ENCODE data around the gene GLI3. TPM values are rescaled to one million over a fixed set of nuclear protein-coding genes. Genes with fewer than 3 reads are reported as not detected.

The GLI3 gene
- total RNA-seq, 1 donor from 2014 or later = 9.0 TPM

DNA sequence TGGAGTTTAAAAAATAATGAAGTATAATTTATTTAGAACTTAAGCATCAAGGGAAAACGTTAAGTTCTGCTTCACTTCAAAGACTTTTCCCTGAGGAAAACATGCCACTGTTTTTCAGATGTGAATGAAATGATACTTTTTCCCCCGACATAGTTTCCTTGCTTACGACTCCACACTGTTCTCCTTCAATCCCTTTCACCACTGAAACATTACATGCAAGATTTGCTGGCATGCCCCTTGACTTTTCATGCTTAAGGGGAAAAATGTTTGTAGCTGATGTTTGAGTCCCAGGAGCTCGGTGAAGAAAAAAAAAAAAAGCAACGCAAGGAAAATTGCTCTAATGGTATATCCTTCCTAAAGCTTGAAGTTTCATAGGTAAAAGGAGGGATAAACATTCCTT lies 10.0 kb downstream of the GLI3 start:
- DNase-seq (ENCODE audit: low spot score, unreplicated experiment) = no peak
- TF ChIP-seq, protein P1, sequence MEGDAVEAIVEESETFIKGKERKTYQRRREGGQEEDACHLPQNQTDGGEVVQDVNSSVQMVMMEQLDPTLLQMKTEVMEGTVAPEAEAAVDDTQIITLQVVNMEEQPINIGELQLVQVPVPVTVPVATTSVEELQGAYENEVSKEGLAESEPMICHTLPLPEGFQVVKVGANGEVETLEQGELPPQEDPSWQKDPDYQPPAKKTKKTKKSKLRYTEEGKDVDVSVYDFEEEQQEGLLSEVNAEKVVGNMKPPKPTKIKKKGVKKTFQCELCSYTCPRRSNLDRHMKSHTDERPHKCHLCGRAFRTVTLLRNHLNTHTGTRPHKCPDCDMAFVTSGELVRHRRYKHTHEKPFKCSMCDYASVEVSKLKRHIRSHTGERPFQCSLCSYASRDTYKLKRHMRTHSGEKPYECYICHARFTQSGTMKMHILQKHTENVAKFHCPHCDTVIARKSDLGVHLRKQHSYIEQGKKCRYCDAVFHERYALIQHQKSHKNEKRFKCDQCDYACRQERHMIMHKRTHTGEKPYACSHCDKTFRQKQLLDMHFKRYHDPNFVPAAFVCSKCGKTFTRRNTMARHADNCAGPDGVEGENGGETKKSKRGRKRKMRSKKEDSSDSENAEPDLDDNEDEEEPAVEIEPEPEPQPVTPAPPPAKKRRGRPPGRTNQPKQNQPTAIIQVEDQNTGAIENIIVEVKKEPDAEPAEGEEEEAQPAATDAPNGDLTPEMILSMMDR (IDR thresholded peaks at IDR 0.05; ENCODE audit: unreplicated experiment) = no peak
- H3K27me3 Mint-ChIP-seq = peaks cover 82% of the 10 kb centered on the region
- H3K4me1 Mint-ChIP-seq (ENCODE audit: low read depth) = peaks cover 8% of the 10 kb centered on the region
- H3K4me3 Mint-ChIP-seq (ENCODE audit: low read depth) = no peak overlapping the region
- no peaks in the 10 kb centered on the region for H3K36me3 Mint-ChIP-seq (ENCODE audit: insufficient read depth)
- H3K9me3 Mint-ChIP-seq (ENCODE audit: low read depth) = peaks cover 3% of the 10 kb centered on the region
- H3K27ac Mint-ChIP-seq = peak overlapping the region; percentile 9

GRCh38 chr7:42226354-42226941 lies 10.6 kb downstream of the GLI3 start:
- TF ChIP-seq, protein P1 (IDR thresholded peaks at IDR 0.05; ENCODE audit: unreplicated experiment) = no peak
- peaks cover 79% of the 10 kb centered on the region for H3K27me3 Mint-ChIP-seq
- H3K4me3 Mint-ChIP-seq (ENCODE audit: low read depth) = no peak overlapping the region
- H3K9me3 Mint-ChIP-seq (ENCODE audit: low read depth) = peaks cover 3% of the 10 kb centered on the region
- no peak overlapping the region for H3K27ac Mint-ChIP-seq
- no peak for DNase-seq (ENCODE audit: low spot score, unreplicated experiment)
- peaks cover 9% of the 10 kb centered on the region for H3K4me1 Mint-ChIP-seq (ENCODE audit: low read depth)
- no peaks in the 10 kb centered on the region for H3K36me3 Mint-ChIP-seq (ENCODE audit: insufficient read depth)

DNA sequence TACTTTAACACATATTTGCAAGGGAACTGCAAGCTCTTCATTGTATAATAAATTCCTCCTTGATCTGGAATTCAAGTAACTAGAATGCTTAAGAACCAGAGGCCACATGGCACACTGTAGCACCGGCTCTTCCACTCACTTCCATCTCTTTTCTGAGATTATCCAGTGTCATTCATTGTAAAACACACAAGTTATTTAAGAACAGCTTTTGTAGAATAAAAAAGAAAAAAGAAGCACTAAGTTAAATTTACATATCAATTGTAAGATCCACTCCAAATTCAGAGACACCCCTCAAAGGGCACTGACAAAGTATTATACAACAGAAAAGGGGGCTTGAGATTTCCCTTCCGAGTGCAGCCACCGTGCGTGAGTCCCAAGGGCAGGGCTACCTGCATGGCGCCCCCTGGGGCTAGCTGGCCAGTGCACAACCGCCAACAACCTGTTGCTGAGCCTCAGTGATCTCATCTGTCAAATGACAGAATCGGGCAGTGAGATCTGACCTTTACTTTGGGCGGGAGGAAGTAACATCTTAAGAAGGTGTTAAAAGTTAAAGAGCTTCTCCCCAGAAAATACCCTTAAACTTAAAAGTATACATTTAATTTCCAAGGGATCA lies 12.5 kb downstream of the GLI3 start:
- peaks cover 71% of the 10 kb centered on the region for H3K27me3 Mint-ChIP-seq
- TF ChIP-seq, protein P1 (IDR thresholded peaks at IDR 0.05; ENCODE audit: unreplicated experiment) = peak; percentile 15
- no peak for DNase-seq (ENCODE audit: low spot score, unreplicated experiment)
- no peak overlapping the region for H3K4me3 Mint-ChIP-seq (ENCODE audit: low read depth)
- no peak overlapping the region for H3K27ac Mint-ChIP-seq
- peaks cover 11% of the 10 kb centered on the region for H3K4me1 Mint-ChIP-seq (ENCODE audit: low read depth)
- no peaks in the 10 kb centered on the region for H3K36me3 Mint-ChIP-seq (ENCODE audit: insufficient read depth)
- H3K9me3 Mint-ChIP-seq (ENCODE audit: low read depth) = peaks cover 3% of the 10 kb centered on the region

- Mint-ChIP-seq H3K9me3 (ENCODE audit: low read depth) (peaks cover 3% of the 10 kb centered on the region), H3K27ac (no peak overlapping the region), H3K36me3 (ENCODE audit: insufficient read depth) (no peaks in the 10 kb centered on the region), H3K27me3 (peaks cover 63% of the 10 kb centered on the region), H3K4me3 (ENCODE audit: low read depth) (no peak overlapping the region), H3K4me1 (ENCODE audit: low read depth) (peaks cover 9% of the 10 kb centered on the region)
- no peak for DNase-seq (ENCODE audit: low spot score, unreplicated experiment)
- TF ChIP-seq, protein P1 (IDR thresholded peaks at IDR 0.05; ENCODE audit: unreplicated experiment) = no peak
Measured at GRCh38 chr7:42222891-42223290, 14.1 kb downstream of the GLI3 start.

DNA sequence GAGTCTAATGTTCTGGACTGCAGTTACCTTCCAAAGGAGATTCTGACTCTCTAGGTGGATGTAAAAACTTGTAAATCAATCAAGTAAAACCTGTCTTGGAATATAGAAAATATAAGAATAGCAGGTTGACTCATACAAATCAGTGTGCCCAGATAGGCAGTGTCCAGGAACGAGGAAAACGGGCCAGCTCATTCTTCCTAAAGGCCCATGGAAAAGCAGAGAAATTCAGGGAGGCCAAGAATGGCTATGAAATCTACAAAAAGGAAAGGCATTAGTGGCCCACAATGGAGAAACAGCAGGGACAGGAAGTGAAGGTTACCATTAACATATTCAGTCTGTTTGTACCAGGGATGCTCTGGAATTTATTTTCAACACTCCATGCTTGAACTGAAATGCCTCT lies 14.9 kb downstream of the GLI3 start:
- Mint-ChIP-seq H3K4me3 (ENCODE audit: low read depth) (no peak overlapping the region), H3K4me1 (ENCODE audit: low read depth) (peaks cover 6% of the 10 kb centered on the region), H3K36me3 (ENCODE audit: insufficient read depth) (no peaks in the 10 kb centered on the region), H3K27me3 (peaks cover 60% of the 10 kb centered on the region), H3K9me3 (ENCODE audit: low read depth) (peaks cover 3% of the 10 kb centered on the region), H3K27ac (no peak overlapping the region)
- no peak for DNase-seq (ENCODE audit: low spot score, unreplicated experiment)
- TF ChIP-seq, protein P1 (IDR thresholded peaks at IDR 0.05; ENCODE audit: unreplicated experiment) = no peak
